ENCODE results near the gene BCAS1.

BCAS1 gene

DNA sequence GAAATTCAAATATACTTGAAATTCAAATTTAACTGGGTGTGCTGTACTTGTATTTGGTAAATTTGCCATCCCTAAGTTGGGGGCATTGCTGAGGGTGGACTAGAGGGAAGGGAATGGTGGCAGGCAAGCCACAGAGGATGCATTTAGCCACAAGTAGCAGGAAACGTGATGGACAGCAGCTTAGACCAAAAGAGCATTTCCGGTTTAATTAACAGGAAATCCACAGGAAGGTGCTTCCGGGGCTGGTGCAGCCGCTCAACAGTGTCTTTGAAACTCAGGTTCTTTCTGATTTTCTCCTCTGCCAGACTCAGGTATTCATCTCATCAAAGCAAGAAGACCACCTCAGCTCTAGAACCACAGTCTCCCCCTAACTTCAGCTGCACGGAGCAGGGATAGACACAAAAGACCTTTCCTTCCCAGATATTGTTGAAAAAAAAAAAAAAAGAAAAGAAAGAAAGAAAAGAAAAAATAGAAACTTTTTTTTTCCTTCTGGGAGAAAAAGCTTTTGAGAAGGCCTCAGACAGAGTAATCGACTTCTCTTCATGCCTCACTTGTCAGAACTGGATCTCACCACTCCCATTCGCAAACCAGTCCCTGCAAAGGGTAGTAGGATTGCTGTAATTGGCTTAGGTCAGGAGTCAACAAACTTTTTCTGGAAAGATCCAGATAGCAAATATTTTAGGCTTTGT is 8.0 kb upstream of the BCAS1 start:
- no peak for DNase-seq (ENCODE audit: low read depth in 2 of 2)

DNA sequence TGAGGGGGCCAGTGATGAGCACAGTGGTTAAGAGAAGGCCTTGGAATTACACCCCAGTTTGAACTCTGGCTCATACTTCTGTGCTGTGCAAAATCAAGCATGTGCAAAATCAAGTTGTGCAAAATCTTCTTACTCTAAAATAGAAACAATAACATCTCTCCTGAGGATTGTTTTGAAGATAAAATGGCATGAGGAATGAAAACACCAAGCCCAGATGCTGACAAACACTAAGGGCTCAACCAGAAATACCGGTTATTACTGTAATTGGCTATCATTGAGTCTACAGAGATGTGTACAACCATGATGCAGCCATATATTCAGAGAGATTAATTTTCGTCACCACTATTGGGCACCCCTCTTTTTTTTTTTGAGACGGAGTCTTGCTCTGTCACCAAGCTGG is 5.9 kb upstream of the BCAS1 start:
- DNase-seq (ENCODE audit: low read depth in 2 of 2) = no peak

DNA sequence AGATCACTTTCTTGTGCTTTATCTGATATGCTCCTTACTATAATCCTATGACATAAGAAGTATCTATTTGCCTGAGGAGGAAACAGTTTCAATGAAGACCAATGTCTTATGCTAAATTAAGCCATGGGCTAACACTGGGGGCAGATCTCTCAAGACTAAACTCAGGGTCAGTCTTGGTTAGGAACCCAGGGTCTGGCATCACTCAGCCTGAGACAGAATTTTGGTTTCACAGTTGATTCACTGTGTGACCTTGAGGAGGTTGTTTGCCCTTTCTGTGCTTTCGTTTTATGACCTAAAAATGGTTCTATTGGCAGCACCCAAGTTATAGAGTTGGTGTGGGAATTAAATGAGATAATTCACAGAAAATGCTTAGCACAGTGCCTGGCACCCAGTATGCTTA is 4.9 kb upstream of the BCAS1 start:
- DNase-seq (ENCODE audit: low read depth in 2 of 2) = no peak

DNA sequence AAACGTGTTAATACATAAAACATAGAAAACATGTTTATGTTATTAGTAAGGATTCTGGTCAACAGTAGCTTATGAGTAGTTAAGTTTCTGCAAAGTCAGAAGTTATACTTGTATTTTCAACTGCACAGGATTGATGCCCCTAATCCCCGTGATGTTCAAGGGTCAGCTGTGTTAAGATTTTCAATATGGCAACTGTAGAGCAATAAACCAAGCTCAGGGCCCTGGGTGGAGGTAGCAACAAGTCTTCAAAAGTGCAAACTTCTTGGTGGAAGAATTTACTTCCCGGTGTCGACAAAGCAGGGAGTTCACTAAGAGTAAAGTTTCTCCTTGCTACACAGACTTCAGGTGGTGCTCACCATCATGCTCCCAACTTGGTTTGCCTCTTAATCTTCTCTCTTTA is 4.1 kb upstream of the BCAS1 start:
- no peak for DNase-seq (ENCODE audit: low read depth in 2 of 2)

DNA sequence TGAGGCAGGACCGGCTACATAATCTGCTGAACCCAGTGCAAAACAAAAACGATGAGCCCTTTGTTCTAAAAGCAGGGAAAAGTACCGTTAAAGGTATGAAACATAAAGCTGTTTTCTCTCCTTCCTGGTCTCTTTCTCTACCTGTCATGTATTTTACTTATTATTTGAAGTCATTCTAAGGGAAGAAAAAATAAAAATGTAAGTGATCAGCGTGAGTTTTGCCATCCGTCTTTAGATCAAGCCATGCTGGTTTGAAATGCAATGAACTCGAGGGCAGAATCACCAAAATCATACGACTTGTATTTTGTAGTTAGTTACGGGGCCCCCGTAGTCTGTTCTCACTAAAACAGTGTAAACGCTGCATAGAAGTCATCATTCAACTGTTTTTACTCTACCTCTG is 2.9 kb upstream of the BCAS1 start:
- no peak for DNase-seq (ENCODE audit: low read depth in 2 of 2)

DNA sequence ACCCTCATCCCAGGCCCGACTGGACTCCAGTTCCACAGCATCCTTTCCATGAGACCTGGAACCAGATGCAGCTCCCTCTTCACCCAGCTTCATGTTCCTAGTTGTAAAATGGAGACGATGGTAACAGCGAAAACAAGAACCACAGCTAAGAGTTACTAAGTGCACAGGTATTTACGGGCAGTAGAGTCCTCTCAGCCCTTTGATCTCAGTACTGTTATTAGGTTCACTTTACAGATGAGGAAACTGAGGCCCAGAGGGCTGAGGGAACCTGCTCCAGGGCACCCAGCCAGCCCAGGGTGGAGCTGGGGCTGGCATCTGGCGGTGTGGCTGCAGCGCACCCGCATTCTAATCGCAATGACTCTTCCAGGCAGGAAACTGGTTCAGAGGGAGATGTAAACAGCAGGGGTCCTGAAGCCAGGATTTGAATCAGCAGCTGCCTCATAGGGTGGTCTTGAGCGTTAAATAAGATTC is 858 bp downstream of the BCAS1 start:
- DNase-seq (ENCODE audit: low read depth in 2 of 2) = no peak

DNA sequence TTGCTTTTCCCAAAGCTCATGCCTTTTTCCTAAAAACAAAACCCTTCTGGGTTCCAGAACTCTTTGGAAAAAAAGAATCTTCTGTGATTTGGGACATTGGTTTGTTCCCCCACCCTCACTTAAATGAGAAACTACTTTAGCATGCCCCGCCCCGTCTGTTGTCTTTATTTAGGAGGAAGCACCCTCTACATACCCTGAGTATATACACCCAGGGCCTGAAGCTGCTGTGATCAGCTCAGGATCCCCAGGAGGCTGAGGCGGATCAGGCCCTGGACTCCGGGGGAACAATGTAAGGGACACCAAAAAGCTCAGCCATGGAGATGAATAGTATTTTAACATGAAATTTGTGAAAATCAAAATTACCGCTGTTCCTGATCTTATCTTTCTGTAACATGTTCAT is 1.4 kb downstream of the BCAS1 start:
- DNase-seq (ENCODE audit: low read depth in 2 of 2) = no peak

DNA sequence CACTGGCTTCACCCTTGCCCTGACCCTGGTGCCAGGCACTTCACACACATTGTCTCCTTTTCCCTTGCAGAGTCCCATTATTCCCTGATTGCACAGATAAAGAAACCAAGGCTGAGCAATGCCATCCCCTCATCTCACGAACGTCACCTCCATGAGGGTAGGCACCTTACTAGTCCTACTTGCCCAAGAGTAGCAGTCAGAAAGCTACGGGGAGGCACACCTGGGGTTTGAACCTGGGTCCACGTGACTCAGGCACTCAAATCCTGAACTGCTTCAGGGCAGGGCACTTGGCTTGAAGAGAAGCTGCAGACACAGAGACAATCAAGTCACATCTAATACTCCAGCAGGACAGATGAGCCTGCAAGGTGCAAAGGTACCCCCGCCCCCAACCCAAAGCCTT is 1.9 kb downstream of the BCAS1 start:
- DNase-seq (ENCODE audit: low read depth in 2 of 2) = no peak

DNA sequence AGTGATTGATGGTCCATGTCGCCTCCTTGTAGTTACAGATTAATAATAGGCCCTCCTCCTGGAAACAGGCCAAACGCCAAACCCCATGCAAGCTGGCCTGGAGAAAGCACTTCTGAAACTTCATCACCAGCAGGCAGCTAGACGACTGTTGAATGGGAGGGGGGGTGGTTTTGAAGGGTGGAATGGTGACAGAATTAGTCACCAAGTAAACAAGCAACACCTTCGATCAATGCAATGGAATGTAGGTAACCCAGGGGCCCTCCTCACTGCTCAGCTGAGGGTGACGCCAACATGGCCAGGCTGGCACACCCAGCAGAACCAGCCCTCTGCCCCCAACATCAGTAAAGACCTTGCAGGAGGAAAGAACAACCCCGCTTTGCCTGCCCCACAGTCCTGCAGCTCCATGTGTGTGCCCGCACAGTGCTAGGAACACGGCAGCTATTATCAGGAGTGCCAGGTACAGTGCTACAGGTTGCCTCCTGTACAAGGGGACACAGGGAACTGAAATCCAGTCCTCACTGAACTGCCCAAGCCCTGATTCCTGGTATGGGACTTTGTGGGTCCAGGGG is 2.7 kb downstream of the BCAS1 start:
- DNase-seq (ENCODE audit: low read depth in 2 of 2) = no peak

DNA sequence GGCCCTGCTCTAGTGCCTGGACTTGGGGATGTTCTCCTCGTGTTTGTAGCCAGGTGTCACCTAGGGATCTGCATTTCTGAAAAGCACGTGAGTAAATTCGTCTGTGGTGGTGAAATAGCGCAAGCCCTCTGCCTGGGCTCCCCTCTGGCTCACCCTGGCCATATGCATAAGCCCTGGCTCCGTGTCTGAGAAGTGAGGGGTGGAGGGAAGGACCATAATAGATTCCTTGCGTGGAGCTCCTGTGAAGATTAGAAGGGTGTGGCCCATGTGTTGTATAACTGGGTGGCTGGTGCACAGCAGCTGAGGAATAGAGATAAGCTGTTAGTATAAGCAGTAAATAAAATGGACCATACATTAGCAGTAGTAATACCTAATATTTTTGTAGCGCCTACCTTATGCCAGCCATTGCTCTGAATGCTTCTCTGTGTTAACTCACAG is 4.8 kb downstream of the BCAS1 start:
- DNase-seq (ENCODE audit: low read depth in 2 of 2) = no peak

DNA sequence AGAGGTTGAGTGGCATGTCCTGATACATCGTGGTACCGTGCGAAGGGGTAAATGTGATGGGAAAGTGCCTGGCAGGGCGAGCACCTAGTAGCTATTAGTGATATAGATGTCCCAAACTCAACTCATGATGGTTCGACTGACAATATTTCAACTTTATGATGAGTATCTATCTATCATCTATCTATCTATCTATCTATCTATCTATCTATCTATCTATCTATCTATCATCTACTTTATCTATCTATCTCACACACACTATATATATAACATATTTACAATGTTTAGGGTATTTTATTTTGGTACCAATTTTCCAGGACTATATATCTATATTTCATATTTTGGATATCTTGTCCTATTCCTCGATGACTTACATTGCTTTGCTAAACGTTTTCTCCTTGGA is 5.5 kb downstream of the BCAS1 start:
- DNase-seq (ENCODE audit: low read depth in 2 of 2) = no peak

DNA sequence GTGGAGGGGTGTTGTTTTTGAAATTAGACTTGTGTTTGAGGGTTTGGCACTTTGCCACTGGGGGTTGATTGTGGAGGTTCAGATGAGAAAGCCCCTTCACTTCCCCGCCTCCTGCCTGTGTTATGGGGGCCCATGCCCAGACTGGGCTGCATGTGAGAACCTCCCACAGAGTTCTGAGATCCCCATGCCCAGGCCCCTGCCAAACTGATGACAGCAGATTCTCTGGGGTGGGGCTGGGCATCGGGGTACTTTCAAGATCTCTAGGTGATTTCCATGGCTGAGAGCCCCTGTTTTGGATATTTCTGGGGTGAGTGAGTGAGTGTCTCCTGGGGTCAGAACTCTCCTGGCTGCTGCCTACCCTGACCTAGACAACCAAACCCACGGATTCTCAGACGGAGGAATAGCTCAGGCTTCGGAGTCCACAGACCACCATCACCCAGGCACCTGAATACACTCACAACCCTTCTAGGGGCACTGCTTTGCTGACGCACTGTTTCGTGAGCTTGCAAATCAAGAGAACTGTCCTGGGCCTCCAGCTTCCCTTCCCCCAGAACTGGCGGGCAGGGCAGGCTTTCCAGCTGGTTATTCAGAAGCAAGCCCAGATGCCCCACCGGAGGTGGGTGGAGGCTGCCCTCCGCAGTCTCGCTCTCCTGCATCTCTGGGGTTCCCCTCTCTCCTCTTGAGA is 6.3 kb downstream of the BCAS1 start:
- no peak for DNase-seq (ENCODE audit: low read depth in 2 of 2)

DNA sequence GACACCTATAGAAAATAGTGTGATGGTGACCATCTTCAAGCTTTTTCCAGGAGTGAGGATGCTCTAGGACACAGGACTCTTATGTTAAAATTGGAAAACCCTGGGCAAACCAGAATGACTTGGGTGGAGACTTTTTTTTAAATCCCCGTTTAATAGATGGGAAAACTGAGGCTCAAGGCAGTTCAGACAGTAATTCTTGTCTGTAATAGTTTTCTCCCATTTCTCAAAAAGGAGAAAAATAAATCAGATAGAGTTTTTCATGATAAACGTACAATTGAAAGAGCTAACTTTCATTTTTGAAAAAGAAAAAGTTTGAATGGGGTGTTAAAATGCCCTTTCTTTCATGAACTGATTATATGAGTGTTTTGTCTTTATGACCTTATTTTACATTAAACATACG is 6.8 kb downstream of the BCAS1 start:
- DNase-seq (ENCODE audit: low read depth in 2 of 2) = no peak

DNA sequence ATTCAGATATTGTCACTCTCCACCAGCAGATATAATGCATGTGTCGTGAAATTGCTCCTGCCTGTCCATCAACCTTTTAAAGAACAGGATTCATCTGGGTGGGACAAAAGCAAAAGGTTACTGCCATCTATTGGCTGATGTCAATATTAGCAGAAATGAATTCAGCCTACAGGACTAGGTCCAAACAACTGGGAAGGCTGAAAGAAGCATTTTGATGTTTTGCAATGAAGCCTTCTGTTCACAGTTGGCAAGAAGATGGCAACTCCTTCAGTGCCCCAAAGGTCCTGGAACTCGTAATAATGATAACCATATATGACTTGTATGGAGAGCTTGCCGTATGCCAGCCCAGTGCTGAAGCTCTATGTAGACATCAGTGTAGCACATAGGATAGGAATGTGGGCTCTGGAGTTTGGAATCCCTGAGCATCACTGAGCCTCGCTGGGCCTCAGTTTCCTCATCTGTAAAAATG is 7.5 kb downstream of the BCAS1 start:
- DNase-seq (ENCODE audit: low read depth in 2 of 2) = peak in 1 of 2 experiments; percentile 52

DNA sequence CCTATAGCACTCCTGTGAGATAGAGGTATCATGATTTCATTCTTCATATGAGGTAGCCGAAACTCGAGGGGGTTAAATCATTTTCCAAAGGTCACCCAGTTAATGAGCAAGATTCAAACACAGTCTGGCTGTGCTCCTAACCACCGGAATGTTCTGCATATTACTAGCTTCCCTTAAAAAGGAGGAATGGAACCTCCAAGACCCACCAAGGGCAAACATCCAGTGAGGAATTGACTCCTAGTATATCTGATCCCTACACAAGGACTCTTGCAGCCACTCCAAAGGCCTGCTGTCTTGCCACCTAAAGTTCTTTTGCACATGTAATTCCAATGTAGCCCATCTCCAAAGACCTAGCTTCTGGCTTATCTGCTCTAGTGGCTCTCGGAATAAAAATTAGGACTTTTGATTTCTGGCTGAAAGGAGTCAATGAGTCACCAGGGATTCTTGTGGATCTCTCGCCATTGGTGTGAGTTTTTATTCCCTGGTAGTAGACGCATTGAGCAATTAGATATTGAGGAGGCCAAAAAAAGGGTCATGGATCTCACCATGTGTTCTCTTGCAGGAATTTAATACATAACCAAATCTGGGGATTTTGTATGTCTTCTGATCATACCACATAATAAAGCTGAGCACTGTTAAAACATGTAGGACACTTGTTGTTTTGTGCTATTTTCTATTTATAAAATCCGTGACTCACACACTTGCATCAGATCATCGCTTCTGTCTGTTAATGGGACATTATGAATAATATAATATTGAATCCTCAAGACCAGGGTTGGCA is 9.1 kb downstream of the BCAS1 start:
- peak; percentile 39 to 52 for DNase-seq (ENCODE audit: low read depth in 2 of 2)

DNA sequence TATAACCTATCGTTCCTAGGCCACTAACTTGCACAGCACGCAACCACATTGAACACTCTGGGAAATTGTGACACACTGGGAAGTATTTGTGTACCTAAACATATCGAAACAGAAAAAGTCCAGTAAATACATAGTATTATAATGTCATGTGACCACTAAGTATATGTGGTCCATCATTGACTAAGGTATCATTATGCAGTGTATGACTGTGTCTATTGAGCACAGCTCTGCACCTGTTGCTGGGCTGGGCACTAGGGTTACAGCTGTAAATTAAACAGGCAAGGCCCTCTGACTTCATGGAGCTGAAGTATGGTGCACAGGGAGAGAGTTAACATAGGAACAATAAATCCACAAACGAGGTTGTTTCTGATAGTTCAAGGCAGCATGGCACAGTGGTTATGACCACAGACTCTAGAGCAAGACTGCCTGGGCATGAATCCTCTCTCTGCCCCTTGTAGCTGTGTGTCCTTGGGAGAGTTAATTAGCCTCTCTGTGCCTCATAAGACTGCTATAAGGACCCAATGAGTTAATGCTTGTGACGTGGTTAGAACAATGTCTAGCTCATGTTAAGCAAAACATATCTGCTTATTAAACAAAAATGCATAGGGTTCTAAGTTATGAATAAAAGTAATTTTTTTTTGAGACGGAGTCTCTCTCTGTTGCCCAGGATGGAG is 10.6 kb downstream of the BCAS1 start:
- no peak for DNase-seq (ENCODE audit: low read depth in 2 of 2)

DNA sequence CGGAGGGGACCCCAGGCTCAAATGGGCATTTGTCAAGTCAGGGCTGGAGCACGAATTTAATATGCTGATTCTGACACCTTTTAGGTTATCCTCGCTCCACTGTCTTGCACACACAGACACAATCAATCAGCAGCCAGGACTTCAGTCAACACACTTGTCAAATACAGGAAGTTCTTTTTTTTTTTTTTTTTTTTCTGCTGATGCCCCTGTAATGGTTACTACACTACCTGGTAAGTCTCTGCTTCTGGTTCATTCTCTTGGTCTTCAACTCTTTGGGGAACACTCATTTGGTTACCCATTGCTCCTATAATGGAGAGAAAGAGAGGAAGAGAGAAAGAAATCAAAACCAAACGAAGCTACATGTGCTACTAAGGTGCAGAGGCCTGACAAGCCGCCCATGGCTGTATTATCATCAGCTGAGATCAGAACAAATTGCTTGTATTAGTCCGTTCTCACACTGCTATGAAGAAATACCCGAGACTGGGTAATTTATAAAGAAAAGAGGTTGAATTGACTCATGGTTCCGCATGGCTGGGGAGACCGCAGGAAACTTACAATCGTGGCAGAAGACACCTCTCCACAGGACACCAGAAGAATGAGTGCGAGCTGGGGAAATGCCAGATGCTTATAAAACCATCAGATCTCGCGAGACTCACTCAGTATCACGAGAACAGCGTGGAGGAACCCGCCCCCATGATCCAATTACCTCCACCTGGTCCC is 11.8 kb downstream of the BCAS1 start:
- DNase-seq (ENCODE audit: low read depth in 2 of 2) = no peak

DNA sequence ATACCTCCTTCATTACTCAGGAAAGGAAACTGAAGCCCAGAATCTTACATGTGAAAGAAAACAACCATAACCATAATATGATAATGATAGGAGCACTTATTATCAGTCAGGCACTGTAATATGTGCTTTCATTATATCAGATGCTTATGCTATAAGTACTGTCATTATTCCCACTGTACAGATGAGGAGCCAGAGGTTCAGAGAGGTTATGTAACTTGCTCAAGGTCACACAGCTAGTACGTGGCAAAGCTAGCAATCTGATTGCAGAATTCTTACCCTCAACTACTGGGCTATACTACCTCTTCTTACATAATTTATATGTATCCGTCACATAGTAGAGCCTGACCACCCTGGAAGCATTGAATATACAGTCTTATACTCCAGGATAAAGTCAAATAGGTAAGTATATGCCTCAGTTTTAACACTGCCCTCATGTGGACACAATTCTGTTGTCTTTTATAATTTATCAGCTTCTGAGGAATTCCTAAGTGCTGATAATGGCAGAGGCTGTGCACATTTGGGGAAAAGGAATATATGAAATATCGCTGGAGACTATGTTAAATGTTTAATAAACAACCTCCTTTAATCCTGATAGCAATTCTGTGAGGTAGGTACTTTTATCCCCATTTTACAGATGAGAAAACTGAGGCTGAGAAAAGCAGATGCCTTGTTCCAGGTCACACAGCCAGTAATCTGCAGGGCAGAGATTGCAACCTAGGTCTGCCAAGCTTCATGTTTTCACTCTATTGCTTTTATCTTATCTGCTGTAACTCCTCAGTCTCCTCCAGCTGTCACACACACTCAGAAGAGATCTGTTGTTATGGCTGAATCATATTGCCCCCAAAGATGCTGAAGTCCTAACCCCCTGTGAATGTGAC is 13.4 kb downstream of the BCAS1 start:
- DNase-seq (ENCODE audit: low read depth in 2 of 2) = no peak

DNA sequence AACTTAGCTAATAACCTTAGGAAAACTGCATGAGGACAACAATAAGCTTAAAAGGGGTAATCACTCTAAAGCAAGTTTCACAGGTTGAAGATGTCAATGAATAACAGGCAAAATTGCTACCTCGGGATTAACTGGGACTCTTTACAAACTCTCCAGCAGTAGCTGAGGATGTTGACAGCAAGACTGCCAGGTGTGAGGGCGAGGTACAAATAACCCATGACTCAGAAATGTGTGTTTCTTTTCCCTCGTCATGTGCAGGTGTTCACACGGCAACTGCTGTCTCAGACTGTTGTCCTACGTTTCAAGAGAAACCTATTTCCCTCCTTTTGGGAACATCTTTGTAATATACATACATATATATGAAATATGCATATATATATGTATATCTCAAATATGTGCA is 15.9 kb downstream of the BCAS1 start:
- DNase-seq (ENCODE audit: low read depth in 2 of 2) = no peak

DNA sequence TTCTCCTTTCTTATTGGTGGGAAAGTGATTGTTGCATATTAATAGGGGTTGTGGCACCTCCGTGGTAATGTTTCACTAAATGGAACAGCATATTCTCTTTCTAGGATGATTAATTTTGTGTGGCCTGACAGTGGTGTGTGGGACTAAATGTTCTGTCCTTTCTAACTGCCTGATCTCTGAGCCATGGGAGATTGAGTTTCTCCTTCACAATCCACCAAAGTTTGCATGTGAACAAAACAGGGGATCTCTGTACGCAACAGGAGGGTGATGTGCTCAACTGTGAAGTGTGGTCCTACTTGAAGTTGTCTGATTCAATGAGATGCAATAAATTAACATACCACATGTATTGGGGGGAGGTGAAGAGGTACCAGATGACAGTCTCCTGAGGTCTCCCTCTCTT is 19.3 kb downstream of the BCAS1 start:
- DNase-seq (ENCODE audit: low read depth in 2 of 2) = no peak

All from fibroblast of skin of left quadriceps (primary cell).